A549 (cell line): ENCODE data around the gene LRRC38. TPM values are rescaled to one million over a fixed set of nuclear protein-coding genes. Genes with fewer than 3 reads are reported as not detected.
"Not testable (repeated sequence)": the region's sequence is repeated elsewhere in the genome, so short reads cannot be mapped to it uniquely, and the experiment has no call there.

ENCODE experiments used
- ATAC-seq, 2 experiments: fragments of 200-7000 bp in 1 of 2; fragments of >200 bp in 1 of 2; cut with Nextera tagmentation in 1 of 2; cut with Tn5 transposase in 1 of 2; 3 replicates each; pipeline versions ENCODE4 v1.8.0 to v1.9.1; 2018 to 2020; ENCODE audit warnings: mild to moderate bottlenecking in 1 of 2, moderate library complexity in 1 of 2
- CTCF ChIA-PET: fragments of 300-600 bp; sonication (Branson Sonifier 250); formaldehyde crosslinking; extraction: SDS; loops from one replicate; lab custom pipeline; 2021; ENCODE audit warnings: antibody characterized with exemption, inconsistent platforms; lab: Yijun Ruan, JAX
- POLR2A ChIA-PET: fragments of 350-600 bp; formaldehyde crosslinking; extraction: SDS; loops from one replicate; lab custom pipeline; 2021; ENCODE audit warnings: antibody characterized with exemption, inconsistent platforms; lab: Yijun Ruan, JAX
- DNase-seq, 2 experiments: peaks; one replicate each; pipeline versions ENCODE4 v3.0.0 to v3.0.0-alpha.2; 2011 to 2016; ENCODE audit warnings: low read depth in 1 of 2, low spot score in 1 of 2
- FAIRE-seq: peaks from 2 replicates; lab custom pipeline; 2011; peaks lifted over from hg19 to GRCh38; lab: Jason Lieb, UNC
- H3K27ac ChIP-seq, 2 experiments: fragments of >200 bp; sonication (Bioruptor Twin); formaldehyde crosslinking; 3 replicates each; pipeline ENCODE4 v1.5.1; 2016 to 2017
- H3K4me1 ChIP-seq: fragments of >200 bp; sonication (Bioruptor Twin); formaldehyde crosslinking; 3 replicates; pipeline ENCODE4 v1.6.1; 2016
- H3K4me2 ChIP-seq: fragments of >200 bp; sonication (Bioruptor Twin); formaldehyde crosslinking; 3 replicates; pipeline ENCODE4 v1.6.1; 2016
- H3K4me3 ChIP-seq: fragments of >200 bp; sonication (Bioruptor Twin); formaldehyde crosslinking; 3 replicates; pipeline ENCODE4 v1.5.1; 2016
- H3K9me3 ChIP-seq: fragments of >200 bp; sonication (Bioruptor Twin); formaldehyde crosslinking; 3 replicates; pipeline ENCODE4 v1.6.1; 2016
- BCL3 ChIP-seq: fragments of >200 bp; sonication (Bioruptor Twin); formaldehyde crosslinking; IDR thresholded peaks from 3 replicates; pipeline ENCODE4 v1.6.1; 2016
- CBX2 ChIP-seq: fragments of 200-600 bp; sonication (generic); IDR thresholded peaks from 2 replicates; pipeline ENCODE4 v1.6.1; 2016; ENCODE audit warnings: low read depth, mild to moderate bottlenecking, borderline replicate concordance
- EHF ChIP-seq: fragments of 250-450 bp; sonication (Bioruptor Pico); IDR thresholded peaks from 2 replicates; pipeline ENCODE4 v1.5.0; 2020; ENCODE audit warnings: mild to moderate bottlenecking
- ELK1 ChIP-seq: fragments of 150-350 bp; IDR thresholded peaks from 2 replicates; pipeline ENCODE4 v1.6.1; 2014; ENCODE audit warnings: low read depth, mild to moderate bottlenecking, low read length
- EP300 ChIP-seq, 2 experiments: fragments of >200 bp; sonication (Bioruptor Twin); formaldehyde crosslinking; IDR thresholded peaks; 2 replicates in 1 of 2; 3 replicates in 1 of 2; pipeline ENCODE4 v1.6.1; 2016 to 2017
- ESRRA ChIP-seq: fragments of 150-350 bp; IDR thresholded peaks from 2 replicates; pipeline ENCODE4 v1.6.1; 2014; ENCODE audit warnings: mild to moderate bottlenecking, low read length, borderline replicate concordance
- FOSB ChIP-seq: fragments of 250-450 bp; sonication (Bioruptor Pico); IDR thresholded peaks from 2 replicates; pipeline ENCODE4 v1.5.0; 2020; ENCODE audit warnings: mild to moderate bottlenecking, moderate library complexity
- FOSL2 ChIP-seq, 2 experiments: fragments of 450-650 bp in 1 of 2; fragments of >200 bp in 1 of 2; sonication (Bioruptor Twin) in 1 of 2; formaldehyde crosslinking; IDR thresholded peaks; 2 replicates each; pipeline versions ENCODE4 v1.5.0 to v1.6.1; 2016 to 2020; ENCODE audit warnings: mild to moderate bottlenecking in 1 of 2, moderate library complexity in 1 of 2
- HOXA7 ChIP-seq: fragments of 250-450 bp; sonication (Bioruptor Pico); IDR thresholded peaks from 2 replicates; pipeline ENCODE4 v1.5.0; 2020; ENCODE audit warnings: mild to moderate bottlenecking, moderate library complexity
- JUN ChIP-seq, 2 experiments: fragments of >200 bp; sonication (Bioruptor Twin); formaldehyde crosslinking; IDR thresholded peaks; 2 replicates in 1 of 2; 3 replicates in 1 of 2; pipeline ENCODE4 v1.6.1; 2016 to 2017
- MAZ ChIP-seq: fragments of 150-350 bp; IDR thresholded peaks from 2 replicates; pipeline ENCODE4 v1.6.1; 2014; ENCODE audit warnings: antibody characterized with exemption, low read depth, low read length, borderline replicate concordance
- RAD21 ChIP-seq, 2 experiments: fragments of >200 bp in 1 of 2; sonication (Bioruptor Twin) in 1 of 2; formaldehyde crosslinking in 1 of 2; IDR thresholded peaks in 1 of 2; conservative IDR thresholded peaks in 1 of 2; 2 replicates in 1 of 2; 3 replicates in 1 of 2; pipeline ENCODE4 v1.6.1; 2012 to 2018; ENCODE audit warnings: inconsistent platforms in 1 of 2
- RARB ChIP-seq: fragments of 250-450 bp; sonication (Bioruptor Pico); IDR thresholded peaks from 2 replicates; pipeline ENCODE4 v1.8.0; 2021; ENCODE audit warnings: mild to moderate bottlenecking, moderate library complexity
- REST ChIP-seq: fragments of 200-600 bp; sonication (generic); IDR thresholded peaks from 2 replicates; pipeline ENCODE4 v1.6.1; 2016; ENCODE audit warnings: antibody characterized with exemption, mild to moderate bottlenecking, moderate library complexity
- RFX5 ChIP-seq: fragments of 450-650 bp; IDR thresholded peaks from 2 replicates; pipeline ENCODE4 v1.7.1; 2014; ENCODE audit warnings: antibody characterized with exemption, mild to moderate bottlenecking, moderate library complexity
- SMC3 ChIP-seq: fragments of >200 bp; sonication (Bioruptor Twin); formaldehyde crosslinking; IDR thresholded peaks from 3 replicates; pipeline ENCODE4 v1.6.1; 2018; ENCODE audit warnings: inconsistent platforms
- SREBF2 ChIP-seq: fragments of 450-650 bp; IDR thresholded peaks from 2 replicates; pipeline ENCODE4 v1.6.1; 2014; ENCODE audit warnings: mild to moderate bottlenecking, moderate library complexity
- ZC3H11A ChIP-seq: fragments of 450-650 bp; IDR thresholded peaks from 2 replicates; pipeline ENCODE4 v1.6.1; 2014; ENCODE audit warnings: antibody characterized with exemption, mild to moderate bottlenecking
- ZFP36 ChIP-seq: fragments of 450-650 bp; IDR thresholded peaks from 2 replicates; pipeline ENCODE4 v1.6.1; 2014; ENCODE audit warnings: borderline replicate concordance; ENCODE audit not compliant: partially characterized antibody
- WGBS: methylation state at CpG from one replicate; pipeline ENCODE4 v1.1.6; 2017; ENCODE audit errors: missing lambda C conversion rate; 5-methylcytosine and 5-hydroxymethylcytosine counted together
- polyA plus RNA-seq, 4 experiments: library from polyadenylated mRNA; depleted of rRNA in 3 of 4; stranded (reverse); fragments of >200 nt; fragmentation: RNase III in 1 of 4; extraction: RNeasy Plus Mini Kit Qiagen cat#74134 plus additional on column Dnase treatment in 1 of 4; gene quantifications; 2 replicates in 3 of 4; 3 replicates in 1 of 4; pipeline ENCODE4 v1.2.3, GENCODE V29; 2011 to 2017
- TF ChIP-seq, protein P1 (sequence below): IDR thresholded peaks from 2 replicates; pipeline ENCODE4 v1.6.1; 2012

LRRC38 gene
- polyA plus RNA-seq, 2 of the 4 experiments (the other 2 are of a cell fraction) = not detected

- H3K4me1 ChIP-seq = no peaks in the 10 kb centered on the region
- H3K27ac ChIP-seq = no peak overlapping the region
- no peak for DNase-seq
- ATAC-seq = no peak
- no peak overlapping the region for H3K4me3 ChIP-seq
- no peaks in the 10 kb centered on the region for H3K9me3 ChIP-seq
- ChIA-PET CTCF (no interaction called here), POLR2A (no interaction called here)
- 57% methylated on average over 3 of the region's 3 CpGs for WGBS
- H3K4me2 ChIP-seq = no peak overlapping the region
- no peak for TF ChIP-seq ZFP36
- TF ChIP-seq REST = no peak
- no peak for FAIRE-seq
These were observed 78.3 kb downstream of the LRRC38 start for GRCh38 chr1:13435458-13435857.

GRCh38 chr1:13433694-13434358, 80.0 kb downstream of the LRRC38 start:
- 24% methylated on average over 9 of the region's 32 CpGs for WGBS

GRCh38 chr1:13432251-13432650, 81.6 kb downstream of the LRRC38 start:
- no peaks in the 10 kb centered on the region for H3K4me1 ChIP-seq
- TF ChIP-seq MAZ = no peak
- TF ChIP-seq RAD21 (conservative IDR thresholded peaks at IDR 0.05 in 1 of 2, IDR thresholded peaks at IDR 0.05 in 1 of 2) = no peak
- TF ChIP-seq, protein P1, sequence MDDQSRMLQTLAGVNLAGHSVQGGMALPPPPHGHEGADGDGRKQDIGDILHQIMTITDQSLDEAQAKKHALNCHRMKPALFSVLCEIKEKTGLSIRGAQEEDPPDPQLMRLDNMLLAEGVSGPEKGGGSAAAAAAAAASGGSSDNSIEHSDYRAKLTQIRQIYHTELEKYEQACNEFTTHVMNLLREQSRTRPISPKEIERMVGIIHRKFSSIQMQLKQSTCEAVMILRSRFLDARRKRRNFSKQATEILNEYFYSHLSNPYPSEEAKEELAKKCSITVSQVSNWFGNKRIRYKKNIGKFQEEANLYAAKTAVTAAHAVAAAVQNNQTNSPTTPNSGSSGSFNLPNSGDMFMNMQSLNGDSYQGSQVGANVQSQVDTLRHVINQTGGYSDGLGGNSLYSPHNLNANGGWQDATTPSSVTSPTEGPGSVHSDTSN = no peak
- no peak for TF ChIP-seq BCL3
- TF ChIP-seq RARB = no peak
- no peak for TF ChIP-seq SMC3
- TF ChIP-seq ZC3H11A = no peak
- no peak for TF ChIP-seq RFX5
- no peak for TF ChIP-seq FOSB (CRISPR knock-in tag)
- no peak for TF ChIP-seq ESRRA
- TF ChIP-seq FOSL2 (IDR thresholded peaks at IDR 0.05) = no peak
- no peak for TF ChIP-seq FOSL2 (CRISPR knock-in tag; IDR thresholded peaks at IDR 0.05)
- TF ChIP-seq EHF (CRISPR knock-in tag) = no peak
- TF ChIP-seq JUN (IDR thresholded peaks at IDR 0.05) = no peak
- no peak for TF ChIP-seq HOXA7 (CRISPR knock-in tag)
- no peak for TF ChIP-seq SREBF2
- TF ChIP-seq ELK1 = no peak
- no peak for TF ChIP-seq EP300 (IDR thresholded peaks at IDR 0.05)
- no peak for TF ChIP-seq CBX2
- TF ChIP-seq, all 56 proteins: peak for 0
- H3K27ac ChIP-seq = no peak overlapping the region
- H3K9me3 ChIP-seq = no peaks in the 10 kb centered on the region
- 0% methylated on average over 3 of the region's 3 CpGs for WGBS
- ChIA-PET CTCF (interaction anchor here (0.5 to 1.0 kb wide), 2 partner anchors 10 to 78 kb away, joined by 3 read pairs; no protein-coding TSS in a partner anchor), POLR2A (no interaction called here)
- H3K4me2 ChIP-seq = no peak overlapping the region
- DNase-seq (no peak), ATAC-seq (no peak), FAIRE-seq (no peak)
- H3K4me3 ChIP-seq = no peak overlapping the region

More at GRCh38 chr1:13433694-13434358, 80.0 kb downstream of the LRRC38 start:
- FAIRE-seq, H3K27ac ChIP-seq, ATAC-seq, H3K9me3 ChIP-seq, H3K4me2 ChIP-seq, CTCF ChIA-PET, H3K4me3 ChIP-seq, POLR2A ChIA-PET, H3K4me1 ChIP-seq, DNase-seq: not testable (repeated sequence)
